Measurements from ENCODE around the gene AEBP1.

The AEBP1 gene

GRCh38 chr7:44127161-44127560, 23.0 kb downstream of the AEBP1 start:
- Histone ChIP-seq H3K79me2 (no peaks in the 10 kb centered on the region), H2AFZ (no peak overlapping the region), H3K27me3 (ENCODE audit: control insufficient read depth, insufficient read depth, low read length) (no peaks in the 10 kb centered on the region), H3K4me3 (ENCODE audit: low read depth, low read length) (no peak overlapping the region), H3K9me3 (ENCODE audit: control insufficient read depth, low read length) (no peaks in the 10 kb centered on the region), H3K4me1 (peaks cover 17% of the 10 kb centered on the region), H3K9ac (no peak overlapping the region), H3K36me3 (ENCODE audit: control insufficient read depth, insufficient read depth, low read length) (no peaks in the 10 kb centered on the region), H3K27ac (no peak overlapping the region), H3K4me2 (ENCODE audit: low read length) (no peak overlapping the region)
- TF ChIP-seq, protein P1, sequence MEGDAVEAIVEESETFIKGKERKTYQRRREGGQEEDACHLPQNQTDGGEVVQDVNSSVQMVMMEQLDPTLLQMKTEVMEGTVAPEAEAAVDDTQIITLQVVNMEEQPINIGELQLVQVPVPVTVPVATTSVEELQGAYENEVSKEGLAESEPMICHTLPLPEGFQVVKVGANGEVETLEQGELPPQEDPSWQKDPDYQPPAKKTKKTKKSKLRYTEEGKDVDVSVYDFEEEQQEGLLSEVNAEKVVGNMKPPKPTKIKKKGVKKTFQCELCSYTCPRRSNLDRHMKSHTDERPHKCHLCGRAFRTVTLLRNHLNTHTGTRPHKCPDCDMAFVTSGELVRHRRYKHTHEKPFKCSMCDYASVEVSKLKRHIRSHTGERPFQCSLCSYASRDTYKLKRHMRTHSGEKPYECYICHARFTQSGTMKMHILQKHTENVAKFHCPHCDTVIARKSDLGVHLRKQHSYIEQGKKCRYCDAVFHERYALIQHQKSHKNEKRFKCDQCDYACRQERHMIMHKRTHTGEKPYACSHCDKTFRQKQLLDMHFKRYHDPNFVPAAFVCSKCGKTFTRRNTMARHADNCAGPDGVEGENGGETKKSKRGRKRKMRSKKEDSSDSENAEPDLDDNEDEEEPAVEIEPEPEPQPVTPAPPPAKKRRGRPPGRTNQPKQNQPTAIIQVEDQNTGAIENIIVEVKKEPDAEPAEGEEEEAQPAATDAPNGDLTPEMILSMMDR (IDR thresholded peaks at IDR 0.05) = no peak

- TF ChIP-seq, protein P1 (IDR thresholded peaks at IDR 0.05) = no peak
- Histone ChIP-seq H3K4me3 (ENCODE audit: low read depth, low read length) (no peak overlapping the region), H3K4me2 (ENCODE audit: low read length) (no peak overlapping the region), H3K9ac (no peak overlapping the region), H3K9me3 (ENCODE audit: control insufficient read depth, low read length) (no peaks in the 10 kb centered on the region), H3K27me3 (ENCODE audit: control insufficient read depth, insufficient read depth, low read length) (no peaks in the 10 kb centered on the region), H2AFZ (no peak overlapping the region), H3K36me3 (ENCODE audit: control insufficient read depth, insufficient read depth, low read length) (no peaks in the 10 kb centered on the region), H3K79me2 (no peaks in the 10 kb centered on the region), H3K27ac (no peak overlapping the region), H3K4me1 (peaks cover 13% of the 10 kb centered on the region)
These were observed 24.8 kb downstream of the AEBP1 start for GRCh38 chr7:44128721-44129582.

GRCh38 chr7:44131173-44132029, 27.3 kb downstream of the AEBP1 start:
- peak overlapping the region; percentile 66 for H2AFZ ChIP-seq

DNA sequence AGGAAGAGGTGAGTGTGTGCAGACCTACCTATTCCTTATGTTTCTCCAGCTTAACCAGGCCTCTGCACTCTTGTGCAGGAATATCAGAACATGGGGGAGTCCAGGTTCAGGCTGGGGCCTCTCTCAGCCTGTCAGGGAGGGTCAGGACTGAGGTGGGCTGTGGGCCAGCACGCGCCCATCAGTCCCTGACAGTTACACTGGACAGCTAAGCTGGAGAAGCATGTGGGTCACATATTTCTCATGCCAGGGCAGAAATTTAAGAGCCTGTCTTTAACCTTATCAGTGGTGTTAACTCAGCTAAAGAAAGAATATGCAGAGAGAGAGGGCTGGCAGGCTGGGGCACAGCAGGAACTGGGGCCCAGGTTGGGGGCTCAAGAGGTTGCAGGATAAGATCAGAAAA, 27.9 kb downstream of the AEBP1 start:
- Histone ChIP-seq H3K27ac (no peak overlapping the region), H3K4me3 (ENCODE audit: low read depth, low read length) (no peak overlapping the region), H3K4me2 (ENCODE audit: low read length) (no peak overlapping the region), H3K79me2 (no peaks in the 10 kb centered on the region), H2AFZ (peak overlapping the region; percentile 66), H3K4me1 (peaks cover 13% of the 10 kb centered on the region), H3K9ac (no peak overlapping the region), H3K9me3 (ENCODE audit: control insufficient read depth, low read length) (no peaks in the 10 kb centered on the region), H3K27me3 (ENCODE audit: control insufficient read depth, insufficient read depth, low read length) (no peaks in the 10 kb centered on the region), H3K36me3 (ENCODE audit: control insufficient read depth, insufficient read depth, low read length) (no peaks in the 10 kb centered on the region)
- TF ChIP-seq, protein P1 (IDR thresholded peaks at IDR 0.05) = no peak

More at GRCh38 chr7:44131173-44132029, 27.3 kb downstream of the AEBP1 start:
- Histone ChIP-seq H3K9ac (no peak overlapping the region), H3K79me2 (no peaks in the 10 kb centered on the region), H3K9me3 (ENCODE audit: control insufficient read depth, low read length) (no peaks in the 10 kb centered on the region), H3K27ac (no peak overlapping the region), H3K4me3 (ENCODE audit: low read depth, low read length) (no peak overlapping the region), H3K4me2 (ENCODE audit: low read length) (no peak overlapping the region), H3K36me3 (ENCODE audit: control insufficient read depth, insufficient read depth, low read length) (no peaks in the 10 kb centered on the region), H3K4me1 (peaks cover 13% of the 10 kb centered on the region), H3K27me3 (ENCODE audit: control insufficient read depth, insufficient read depth, low read length) (no peaks in the 10 kb centered on the region)
- TF ChIP-seq, protein P1 (IDR thresholded peaks at IDR 0.05) = peak; percentile 32

All from parathyroid adenoma (tissue), 2 donors.